HG03064 (cell line): Measurements from ENCODE around the gene APBA2.

Source experiments
- ATAC-seq: cut with Tn5 transposase; IDR thresholded peaks from one replicate; pipeline ENCODE4 v1.9.1; 2021; ENCODE audit warnings: low read depth; ENCODE audit not compliant: unreplicated experiment

APBA2 gene

GRCh38 chr15:28914046-28914445, 28.3 kb downstream of the APBA2 start:
- no peak for ATAC-seq

- no peak for ATAC-seq
Observed at GRCh38 chr15:28914483-28915023, 28.8 kb downstream of the APBA2 start.

GRCh38 chr15:28915041-28915810, 29.5 kb downstream of the APBA2 start:
- ATAC-seq, result no peak

GRCh38 chr15:28915935-28916334, 30.2 kb downstream of the APBA2 start:
- ATAC-seq, result no peak

GRCh38 chr15:28917791-28918140, 32.0 kb downstream of the APBA2 start:
- no peak for ATAC-seq

- ATAC-seq, result no peak
Observed at GRCh38 chr15:28918141-28918983, 32.6 kb downstream of the APBA2 start.

GRCh38 chr15:28919201-28919635, 33.4 kb downstream of the APBA2 start:
- no peak for ATAC-seq

GRCh38 chr15:28919679-28920655, 34.2 kb downstream of the APBA2 start:
- no peak for ATAC-seq

GRCh38 chr15:28920781-28921331, 35.1 kb downstream of the APBA2 start:
- ATAC-seq, result no peak

- ATAC-seq, result no peak
Observed at GRCh38 chr15:28921336-28921735, 35.6 kb downstream of the APBA2 start.

GRCh38 chr15:28921919-28922706, 36.3 kb downstream of the APBA2 start:
- ATAC-seq, result no peak

- no peak for ATAC-seq
Observed at GRCh38 chr15:28922707-28923012, 36.9 kb downstream of the APBA2 start.

- ATAC-seq, result no peak
Observed at GRCh38 chr15:28923726-28924280, 38.0 kb downstream of the APBA2 start.

GRCh38 chr15:28927043-28927442, 41.3 kb downstream of the APBA2 start:
- ATAC-seq, result no peak

GRCh38 chr15:28929200-28929599, 43.4 kb downstream of the APBA2 start:
- no peak for ATAC-seq

- no peak for ATAC-seq
Observed at GRCh38 chr15:28930011-28930410, 44.2 kb downstream of the APBA2 start.

- ATAC-seq, result no peak
Observed at GRCh38 chr15:28930476-28931291, 44.9 kb downstream of the APBA2 start.

- no peak for ATAC-seq
Observed at GRCh38 chr15:28931828-28932227, 46.1 kb downstream of the APBA2 start.
